COLO668 (cell line): ENCODE data around the gene SIGLEC12.
"Not testable (repeated sequence)": the region's sequence is repeated elsewhere in the genome, so short reads cannot be mapped to it uniquely, and the experiment has no call there.

Experiments
- DNase-seq: peaks from one replicate; lab custom pipeline; 2025; ENCODE audit not compliant: unreplicated experiment; lab: John Stamatoyannopoulos, UW

The SIGLEC12 gene

GRCh38 chr19:51485960-51486660, 15.5 kb downstream of the SIGLEC12 start:
- no peak for DNase-seq

GRCh38 chr19:51480590-51480989, 21.0 kb downstream of the SIGLEC12 start:
- DNase-seq: no peak

GRCh38 chr19:51479531-51480331, 21.9 kb downstream of the SIGLEC12 start:
- no peak for DNase-seq

GRCh38 chr19:51478381-51479234, 23.0 kb downstream of the SIGLEC12 start, which contains the start of gene CEACAM18:
CEACAM18 (plus strand) TSS chr19:51478539.
- no peak for DNase-seq

- DNase-seq: no peak
These were observed 24.3 kb downstream of the SIGLEC12 start for GRCh38 chr19:51477344-51477743.

- DNase-seq: no peak
These were observed 25.4 kb downstream of the SIGLEC12 start for GRCh38 chr19:51476164-51476563.

GRCh38 chr19:51473009-51473707, 28.4 kb downstream of the SIGLEC12 start:
- peak; percentile 60 for DNase-seq

GRCh38 chr19:51472607-51473006, 29.0 kb downstream of the SIGLEC12 start:
- no peak for DNase-seq

GRCh38 chr19:51471527-51471926, 30.1 kb downstream of the SIGLEC12 start:
- DNase-seq: no peak

- no peak for DNase-seq
These were observed 30.6 kb downstream of the SIGLEC12 start for GRCh38 chr19:51470966-51471365.

- DNase-seq: no peak
These were observed 32.0 kb downstream of the SIGLEC12 start for GRCh38 chr19:51469629-51470028.

- no peak for DNase-seq
These were observed 32.4 kb downstream of the SIGLEC12 start for GRCh38 chr19:51469162-51469561.

- no peak for DNase-seq
These were observed 33.1 kb downstream of the SIGLEC12 start for GRCh38 chr19:51468545-51468920.

- DNase-seq: no peak
These were observed 33.6 kb downstream of the SIGLEC12 start for GRCh38 chr19:51467864-51468544.

GRCh38 chr19:51466723-51467122, 34.9 kb downstream of the SIGLEC12 start:
- no peak for DNase-seq

GRCh38 chr19:51463976-51464581, 37.5 kb downstream of the SIGLEC12 start:
- not testable (repeated sequence) for DNase-seq

GRCh38 chr19:51462681-51463080, 38.9 kb downstream of the SIGLEC12 start:
- no peak for DNase-seq

GRCh38 chr19:51462276-51462675, 39.3 kb downstream of the SIGLEC12 start:
- DNase-seq: no peak

GRCh38 chr19:51461723-51462161, 39.9 kb downstream of the SIGLEC12 start:
- no peak for DNase-seq
